Globus pallidus (tissue), 1 donor: ENCODE measurements around the gene ASIC2.

Experiments
- DNase-seq: peaks from one replicate; pipeline ENCODE4 v3.0.0-alpha.2; 2015; ENCODE audit warnings: low spot score

Gene ASIC2

GRCh38 chr17:33288954-33289353 is 4.1 kb downstream of the ASIC2 start:
- no peak for DNase-seq

GRCh38 chr17:33287096-33287725 is 5.9 kb downstream of the ASIC2 start:
- no peak for DNase-seq

GRCh38 chr17:33285413-33285812 is 7.7 kb downstream of the ASIC2 start:
- no peak for DNase-seq

GRCh38 chr17:33284022-33284421 is 9.1 kb downstream of the ASIC2 start:
- no peak for DNase-seq

- no peak for DNase-seq
Observed at GRCh38 chr17:33280162-33280943, 12.7 kb downstream of the ASIC2 start.

- DNase-seq: no peak
Observed at GRCh38 chr17:33277436-33278100, 15.5 kb downstream of the ASIC2 start.

GRCh38 chr17:33273743-33274410 is 19.2 kb downstream of the ASIC2 start:
- DNase-seq: no peak

- no peak for DNase-seq
Observed at GRCh38 chr17:33273271-33273670, 19.8 kb downstream of the ASIC2 start.

GRCh38 chr17:33272438-33272837 is 20.7 kb downstream of the ASIC2 start:
- no peak for DNase-seq

GRCh38 chr17:33269337-33270060 is 23.6 kb downstream of the ASIC2 start:
- DNase-seq: no peak

- DNase-seq: no peak
Observed at GRCh38 chr17:33267851-33268548, 25.1 kb downstream of the ASIC2 start.

GRCh38 chr17:33267271-33267790 is 25.8 kb downstream of the ASIC2 start:
- DNase-seq: no peak

GRCh38 chr17:33266611-33267010 is 26.5 kb downstream of the ASIC2 start:
- DNase-seq: no peak

GRCh38 chr17:33266116-33266515 is 27.0 kb downstream of the ASIC2 start:
- DNase-seq: no peak

GRCh38 chr17:33263396-33263795 is 29.7 kb downstream of the ASIC2 start:
- no peak for DNase-seq

- DNase-seq: no peak
Observed at GRCh38 chr17:33262266-33263123, 30.6 kb downstream of the ASIC2 start.

- no peak for DNase-seq
Observed at GRCh38 chr17:33261820-33262219, 31.3 kb downstream of the ASIC2 start.

- DNase-seq: no peak
Observed at GRCh38 chr17:33260638-33261037, 32.5 kb downstream of the ASIC2 start.

- DNase-seq: no peak
Observed at GRCh38 chr17:33258296-33258695, 34.8 kb downstream of the ASIC2 start.

- DNase-seq: no peak
Observed at GRCh38 chr17:33245183-33245582, 47.9 kb downstream of the ASIC2 start.
